GM12892 (cell line): Measurements from ENCODE around the gene ABHD3.

Source experiments
- POLR2A ChIP-seq: IDR thresholded peaks from 2 replicates; pipeline ENCODE4 v1.6.1; 2011; ENCODE audit warnings: low read depth, low read length, control low read depth
- POLR2AphosphoS5 ChIP-seq: IDR thresholded peaks from 2 replicates; pipeline ENCODE4 v1.6.1; 2011; ENCODE audit warnings: low read depth, low read length, control low read depth
- TAF1 ChIP-seq: IDR thresholded peaks from 2 replicates; pipeline ENCODE4 v1.6.1; 2011; ENCODE audit warnings: low read depth, mild to moderate bottlenecking, control low read depth, low read length, borderline replicate concordance

DNA sequence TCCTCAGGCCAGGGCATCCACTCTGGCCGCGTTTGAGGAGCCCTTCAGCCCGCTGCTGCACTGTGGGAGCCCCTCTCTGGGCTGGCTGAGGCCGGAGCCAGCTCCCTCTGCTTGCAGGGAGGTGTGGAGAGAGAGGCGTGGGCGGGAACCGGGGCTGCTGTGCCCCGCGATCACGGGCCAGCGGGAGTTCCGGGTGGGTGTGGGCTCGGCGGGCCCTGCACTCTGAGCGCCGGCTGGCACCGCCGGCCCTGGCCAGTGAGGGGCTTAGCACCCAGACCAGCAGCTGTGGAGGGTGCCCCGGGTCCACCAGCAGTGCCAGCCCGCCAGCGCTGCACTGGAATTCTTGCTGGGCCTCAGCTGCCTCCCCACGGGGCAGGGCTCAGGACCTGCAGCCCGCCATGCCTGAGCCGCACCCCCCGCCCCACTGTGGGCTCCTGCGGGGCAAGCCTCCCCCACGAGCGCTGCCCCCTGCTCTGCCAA, 1.9 kb upstream of the ABHD3 start:
- TF ChIP-seq POLR2A, result no peak
- no peak for TF ChIP-seq POLR2AphosphoS5
- no peak for TF ChIP-seq TAF1
